Suprapubic skin (tissue), 4 donors: ENCODE data around the gene ITPKA. TPM values are rescaled to one million over a fixed set of nuclear protein-coding genes. Genes with fewer than 3 reads are reported as not detected.

Experiments
- DNase-seq, 2 donors: peaks; one replicate each; pipeline ENCODE4 v3.0.0-alpha.2; 2019; ENCODE audit warnings: low spot score in 2 of 2
- H3K27ac ChIP-seq: fragments of 200-600 bp; sonication (generic); one replicate; pipeline ENCODE4 v1.5.1; 2019
- H3K27me3 ChIP-seq: fragments of 200-600 bp; sonication (generic); one replicate; pipeline ENCODE4 v1.5.1; 2019
- H3K36me3 ChIP-seq: fragments of 200-600 bp; sonication (generic); one replicate; pipeline ENCODE4 v1.5.1; 2019
- H3K4me1 ChIP-seq: fragments of 200-600 bp; sonication (generic); one replicate; pipeline ENCODE4 v1.5.1; 2019
- H3K4me3 ChIP-seq: fragments of 200-600 bp; sonication (generic); one replicate; pipeline ENCODE4 v1.5.1; 2019; ENCODE audit warnings: mild to moderate bottlenecking
- H3K9me3 ChIP-seq: fragments of 200-600 bp; sonication (generic); one replicate; pipeline ENCODE4 v1.5.1; 2019
- CTCF ChIP-seq, 2 donors: fragments of 200-600 bp in 1 of 2; fragments of 450-650 bp in 1 of 2; sonication (generic) in 1 of 2; IDR thresholded peaks; one replicate each; pipeline ENCODE4 v1.5.1; 2016 to 2019; ENCODE audit warnings: antibody characterized with exemption in 2 of 2, mild to moderate bottlenecking in 1 of 2, moderate library complexity in 1 of 2
- EP300 ChIP-seq: sonication (generic); formaldehyde crosslinking; IDR thresholded peaks from one replicate; pipeline ENCODE4 v1.6.1; 2017; ENCODE audit warnings: antibody characterized with exemption
- POLR2A ChIP-seq, 2 donors: fragments of 450-650 bp; IDR thresholded peaks; one replicate each; pipeline ENCODE4 v1.6.1; 2017; ENCODE audit warnings: antibody characterized with exemption in 2 of 2, mild to moderate bottlenecking in 2 of 2, moderate library complexity in 2 of 2
- POLR2AphosphoS5 ChIP-seq, 3 donors: sonication (generic); formaldehyde crosslinking; IDR thresholded peaks; one replicate each; pipeline ENCODE4 v1.6.1; 2017; ENCODE audit warnings: antibody characterized with exemption in 3 of 3
- WGBS: methylation state at CpG from one replicate; pipeline ENCODE4 v1.1.5; 2018; 5-methylcytosine and 5-hydroxymethylcytosine counted together
- total RNA-seq, 4 donors: library from RNA; depleted of rRNA; stranded (reverse); fragments of >200 nt; gene quantifications; one replicate each; pipeline ENCODE4 v1.1.0, GENCODE V29; 2016

ITPKA gene
- total RNA-seq, 4 donors from 2014 or later = 0.30 to 1.5 TPM; not detected in 2

DNA sequence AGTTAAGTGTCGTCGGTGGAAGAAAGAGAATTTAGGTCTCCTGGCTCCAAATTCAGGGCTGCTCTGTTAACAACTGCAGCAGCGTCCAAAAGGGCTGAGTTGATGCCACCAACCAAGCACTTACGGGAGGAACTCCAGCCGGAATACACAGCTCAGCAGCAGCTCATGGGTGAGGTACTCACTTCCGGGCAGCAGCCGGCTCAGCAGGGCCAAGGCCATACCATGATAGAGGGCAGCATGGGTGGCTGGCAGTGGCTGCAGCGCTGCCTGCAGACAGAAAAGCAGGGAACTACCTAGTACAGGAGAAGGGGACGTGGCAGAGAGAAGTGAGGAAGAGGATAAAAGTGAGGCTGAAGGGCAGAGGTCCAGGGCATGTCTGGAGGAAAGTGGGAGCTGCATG, 27.9 kb downstream of the ITPKA start:
- Histone ChIP-seq H3K4me3 (no peak overlapping the region), H3K36me3 (peaks cover 58% of the 10 kb centered on the region), H3K4me1 (no peaks in the 10 kb centered on the region), H3K27ac (no peak overlapping the region), H3K9me3 (no peaks in the 10 kb centered on the region), H3K27me3 (no peaks in the 10 kb centered on the region)
- no peak for DNase-seq
- TF ChIP-seq POLR2A (IDR thresholded peaks at IDR 0.05) (no peak), CTCF (IDR thresholded peaks at IDR 0.05) (no peak), EP300 (no peak), POLR2AphosphoS5 (IDR thresholded peaks at IDR 0.05) (no peak)
- 92% methylated on average over 9 of the region's 9 CpGs for WGBS

DNA sequence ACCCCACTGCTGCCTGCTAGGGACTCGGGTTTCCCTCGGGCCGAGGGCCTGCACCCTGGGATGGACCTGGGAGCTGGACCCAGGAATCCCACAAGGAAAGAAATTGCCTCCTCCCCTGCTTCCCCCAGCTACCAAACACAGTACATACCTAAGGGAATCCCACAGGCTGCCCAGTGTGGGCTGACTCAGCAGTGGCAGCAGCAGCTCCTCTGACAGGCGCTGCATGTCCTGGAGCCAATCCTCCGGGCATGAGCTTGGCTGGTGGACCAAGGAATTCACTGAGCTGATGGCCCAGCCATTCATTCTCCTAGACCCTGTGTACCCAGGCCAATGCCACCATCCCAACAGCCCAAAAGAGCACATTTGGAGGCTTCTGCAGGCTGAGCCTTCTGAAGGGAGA, 29.4 kb downstream of the ITPKA start:
- Histone ChIP-seq H3K27me3 (no peaks in the 10 kb centered on the region), H3K9me3 (no peaks in the 10 kb centered on the region), H3K27ac (no peak overlapping the region), H3K4me3 (no peak overlapping the region), H3K4me1 (no peaks in the 10 kb centered on the region), H3K36me3 (peaks cover 66% of the 10 kb centered on the region)
- 90% methylated on average over 5 of the region's 5 CpGs for WGBS
- TF ChIP-seq EP300 = no peak
- no peak for TF ChIP-seq CTCF (IDR thresholded peaks at IDR 0.05)
- TF ChIP-seq POLR2AphosphoS5 (IDR thresholded peaks at IDR 0.05) = no peak
- no peak for DNase-seq

DNA sequence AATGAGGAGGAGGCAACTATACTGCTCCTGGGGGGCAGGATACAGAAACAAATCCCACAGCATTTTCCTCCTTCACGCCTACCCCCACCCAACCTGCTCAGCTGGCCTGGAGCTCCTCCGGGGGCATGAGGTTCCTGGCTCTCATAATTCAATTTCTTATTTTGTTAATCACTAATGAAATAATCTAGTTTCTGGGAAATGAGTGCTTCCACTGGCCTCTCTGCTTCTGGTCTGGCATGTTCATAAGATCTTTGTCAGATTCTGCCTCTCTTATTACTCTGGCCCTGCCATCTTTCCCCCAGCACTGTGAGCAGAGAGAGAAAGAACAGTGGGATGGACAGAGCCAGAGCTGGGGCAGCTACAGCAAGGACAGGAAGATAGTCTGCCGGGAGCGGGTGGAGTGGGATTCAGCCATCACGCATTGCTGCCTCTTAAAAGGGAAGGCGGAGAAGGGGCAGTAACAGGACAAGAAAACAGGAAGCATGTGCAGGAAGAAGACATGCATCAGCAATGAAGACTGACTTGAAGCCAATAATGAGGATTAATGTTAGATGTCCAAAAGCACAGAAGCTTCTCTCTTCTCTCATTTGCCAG, 36.8 kb downstream of the ITPKA start:
- no peaks in the 10 kb centered on the region for H3K9me3 ChIP-seq
- H3K27ac ChIP-seq = no peak overlapping the region
- H3K36me3 ChIP-seq = peaks cover 95% of the 10 kb centered on the region
- H3K4me1 ChIP-seq = no peaks in the 10 kb centered on the region
- no peak overlapping the region for H3K4me3 ChIP-seq
- H3K27me3 ChIP-seq = no peaks in the 10 kb centered on the region
- TF ChIP-seq EP300 (no peak), POLR2AphosphoS5 (IDR thresholded peaks at IDR 0.05) (no peak), CTCF (IDR thresholded peaks at IDR 0.05) (no peak), POLR2A (IDR thresholded peaks at IDR 0.05) (no peak)
- no peak for DNase-seq
- WGBS = 77% methylated on average over 6 of the region's 6 CpGs

DNA sequence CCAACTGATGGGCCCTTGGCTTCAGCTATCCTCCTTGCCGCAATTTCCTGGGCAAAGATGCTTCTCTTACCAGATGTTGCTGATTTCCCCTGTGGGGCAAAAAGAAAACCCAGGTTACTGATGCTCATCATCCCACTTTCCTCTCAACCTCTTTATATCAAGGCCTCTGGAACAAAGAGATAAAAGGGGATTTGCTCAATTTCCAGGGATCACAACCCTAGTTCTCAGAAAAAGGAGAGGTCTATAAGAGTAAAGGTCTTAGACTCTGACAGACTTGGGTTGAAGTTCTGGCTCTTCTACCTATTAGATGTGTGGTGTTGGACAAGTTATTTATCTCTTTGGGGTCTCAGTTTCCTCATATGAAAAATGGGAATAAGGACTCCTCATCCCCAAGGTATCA, 41.9 kb downstream of the ITPKA start:
- TF ChIP-seq POLR2A (IDR thresholded peaks at IDR 0.05) (no peak), EP300 (no peak), POLR2AphosphoS5 (IDR thresholded peaks at IDR 0.05) (no peak), CTCF (IDR thresholded peaks at IDR 0.05) (no peak)
- WGBS = 100% methylated on average over 1 of the region's 1 CpG
- no peaks in the 10 kb centered on the region for H3K4me1 ChIP-seq
- H3K36me3 ChIP-seq = peaks cover 60% of the 10 kb centered on the region
- H3K4me3 ChIP-seq = no peak overlapping the region
- no peaks in the 10 kb centered on the region for H3K9me3 ChIP-seq
- no peaks in the 10 kb centered on the region for H3K27me3 ChIP-seq
- H3K27ac ChIP-seq = no peak overlapping the region
- DNase-seq = no peak

DNA sequence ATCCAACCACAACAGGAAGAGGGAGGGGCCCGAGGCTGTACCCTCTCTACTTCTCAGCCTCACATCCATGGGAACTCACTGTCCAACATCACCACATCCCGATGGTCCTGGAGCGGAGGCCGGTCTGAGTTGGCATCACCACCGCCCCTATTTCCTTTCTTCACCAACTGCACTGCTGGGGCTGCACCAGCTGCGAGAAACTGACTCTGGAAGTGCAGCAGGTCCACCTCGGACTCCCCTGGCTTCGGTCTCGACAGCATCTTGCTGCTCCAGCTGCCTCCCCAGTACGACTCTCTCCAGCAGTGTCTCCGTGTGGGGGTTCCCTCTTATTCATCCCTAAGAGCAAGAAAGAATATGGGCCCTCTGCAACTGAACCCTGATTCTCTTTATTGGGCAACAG, 43.2 kb downstream of the ITPKA start:
- DNase-seq = no peak
- 92% methylated on average over 11 of the region's 11 CpGs for WGBS
- H3K36me3 ChIP-seq = peaks cover 48% of the 10 kb centered on the region

More for the DNA sequence above, 43.2 kb downstream of the ITPKA start:
- no peaks in the 10 kb centered on the region for H3K4me1 ChIP-seq
- H3K4me3 ChIP-seq = no peak overlapping the region
- no peak overlapping the region for H3K27ac ChIP-seq
- no peaks in the 10 kb centered on the region for H3K27me3 ChIP-seq
- H3K9me3 ChIP-seq = no peaks in the 10 kb centered on the region
- TF ChIP-seq POLR2AphosphoS5 (IDR thresholded peaks at IDR 0.05) (no peak), POLR2A (IDR thresholded peaks at IDR 0.05) (no peak), CTCF (IDR thresholded peaks at IDR 0.05) (no peak), EP300 (no peak)
